ENCODE data around the gene ARPC1B. TPM values are rescaled to one million over a fixed set of nuclear protein-coding genes. Genes with fewer than 3 reads are reported as not detected.

ARPC1B gene
- total and polyA plus RNA-seq, 9 of the 15 experiments (the other 6 are each of a cell fraction or from before 2014, with no cell fraction given) = 6.7 to 357 (median 211) TPM

- TF ChIP-seq, protein P1, sequence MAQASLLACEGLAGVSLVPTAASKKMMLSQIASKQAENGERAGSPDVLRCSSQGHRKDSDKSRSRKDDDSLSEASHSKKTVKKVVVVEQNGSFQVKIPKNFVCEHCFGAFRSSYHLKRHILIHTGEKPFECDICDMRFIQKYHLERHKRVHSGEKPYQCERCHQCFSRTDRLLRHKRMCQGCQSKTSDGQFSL (CRISPR knock-in tag; IDR thresholded peaks at IDR 0.05) = peak; percentile 82
- TF ChIP-seq, protein P1 (tag; IDR thresholded peaks at IDR 0.05) = no peak
- TF ChIP-seq ZNF407 (IDR thresholded peaks at IDR 0.05; ENCODE audit: low read depth) (no peak), REST (IDR thresholded peaks at IDR 0.05; ENCODE audit: borderline replicate concordance) (peak; percentile 87), REST (CRISPR knock-in tag; IDR thresholded peaks at IDR 0.05; ENCODE audit: low read depth) (no peak), MYC (IDR thresholded peaks at IDR 0.05; ENCODE audit: low read depth, low read length) (0 out of 2 replicates have a peak, but pooled peaks have one; percentile 23), MYC (CRISPR knock-in tag; IDR thresholded peaks at IDR 0.05; ENCODE audit: borderline replicate concordance, low read depth) (no peak), ARID2 (IDR thresholded peaks at IDR 0.05) (peak; percentile 73), ZFP30 (CRISPR knock-in tag; IDR thresholded peaks at IDR 0.05; ENCODE audit: borderline replicate concordance) (no peak), HNRNPL (IDR thresholded peaks at IDR 0.05; ENCODE audit: low read depth, low read length) (no peak)
Measured at GRCh38 chr7:99386584-99387238, 12.2 kb downstream of the ARPC1B start (continued).

Data from K562 (cell line).